ENCODE data around the gene C10orf71. TPM values are rescaled to one million over a fixed set of nuclear protein-coding genes. Genes with fewer than 3 reads are reported as not detected.

Gene C10orf71
- total RNA-seq, 1 donor from 2014 or later, result not detected

GRCh38 chr10:49309691-49310411, 10.9 kb downstream of the C10orf71 start:
- intact Hi-C loops (cut with DNase I), result no loop called here
- Histone ChIP-seq H3K4me3 (peak overlapping the region; percentile 4), H3K27me3 (ENCODE audit: low read depth) (no peaks in the 10 kb centered on the region), H3K27ac (peak overlapping the region; percentile 60), H3K9me3 (no peaks in the 10 kb centered on the region), H3K4me1 (no peaks in the 10 kb centered on the region), H3K36me3 (no peaks in the 10 kb centered on the region)
- ATAC-seq, result peak; percentile 39 to 48
- DNase-seq, result no peak
- TF ChIP-seq, protein P1, sequence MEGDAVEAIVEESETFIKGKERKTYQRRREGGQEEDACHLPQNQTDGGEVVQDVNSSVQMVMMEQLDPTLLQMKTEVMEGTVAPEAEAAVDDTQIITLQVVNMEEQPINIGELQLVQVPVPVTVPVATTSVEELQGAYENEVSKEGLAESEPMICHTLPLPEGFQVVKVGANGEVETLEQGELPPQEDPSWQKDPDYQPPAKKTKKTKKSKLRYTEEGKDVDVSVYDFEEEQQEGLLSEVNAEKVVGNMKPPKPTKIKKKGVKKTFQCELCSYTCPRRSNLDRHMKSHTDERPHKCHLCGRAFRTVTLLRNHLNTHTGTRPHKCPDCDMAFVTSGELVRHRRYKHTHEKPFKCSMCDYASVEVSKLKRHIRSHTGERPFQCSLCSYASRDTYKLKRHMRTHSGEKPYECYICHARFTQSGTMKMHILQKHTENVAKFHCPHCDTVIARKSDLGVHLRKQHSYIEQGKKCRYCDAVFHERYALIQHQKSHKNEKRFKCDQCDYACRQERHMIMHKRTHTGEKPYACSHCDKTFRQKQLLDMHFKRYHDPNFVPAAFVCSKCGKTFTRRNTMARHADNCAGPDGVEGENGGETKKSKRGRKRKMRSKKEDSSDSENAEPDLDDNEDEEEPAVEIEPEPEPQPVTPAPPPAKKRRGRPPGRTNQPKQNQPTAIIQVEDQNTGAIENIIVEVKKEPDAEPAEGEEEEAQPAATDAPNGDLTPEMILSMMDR (IDR thresholded peaks at IDR 0.05), result no peak

DNA sequence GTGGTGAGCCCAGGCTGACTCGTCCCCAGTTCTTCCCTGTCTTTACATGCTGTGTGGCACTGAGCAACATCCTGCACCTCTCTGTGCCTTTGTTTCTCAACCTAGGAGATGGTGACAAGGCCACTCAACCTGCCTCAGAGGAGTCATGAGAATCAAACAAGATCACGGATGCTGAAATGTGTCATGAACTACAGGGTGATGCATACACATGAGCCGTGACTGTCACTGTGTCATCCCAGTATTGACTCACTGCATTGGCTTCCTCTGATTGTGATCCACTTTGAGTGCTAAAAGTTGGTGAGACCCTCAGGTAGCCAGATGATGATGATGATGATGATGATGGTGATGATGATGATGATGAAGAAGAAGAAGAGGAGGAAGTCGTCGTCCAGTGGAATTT, 11.5 kb downstream of the C10orf71 start:
- no peak for DNase-seq
- no peaks in the 10 kb centered on the region for H3K9me3 ChIP-seq
- peak overlapping the region; percentile 60 for H3K27ac ChIP-seq
- intact Hi-C loops (cut with DNase I), result no loop called here
- H3K4me3 ChIP-seq, result peak overlapping the region; percentile 4
- H3K36me3 ChIP-seq, result no peaks in the 10 kb centered on the region
- H3K4me1 ChIP-seq, result no peaks in the 10 kb centered on the region
- TF ChIP-seq, protein P1 (IDR thresholded peaks at IDR 0.05), result no peak
- ATAC-seq, result peak in 1 of 2 donors; percentile 19
- no peaks in the 10 kb centered on the region for H3K27me3 ChIP-seq (ENCODE audit: low read depth)

DNA sequence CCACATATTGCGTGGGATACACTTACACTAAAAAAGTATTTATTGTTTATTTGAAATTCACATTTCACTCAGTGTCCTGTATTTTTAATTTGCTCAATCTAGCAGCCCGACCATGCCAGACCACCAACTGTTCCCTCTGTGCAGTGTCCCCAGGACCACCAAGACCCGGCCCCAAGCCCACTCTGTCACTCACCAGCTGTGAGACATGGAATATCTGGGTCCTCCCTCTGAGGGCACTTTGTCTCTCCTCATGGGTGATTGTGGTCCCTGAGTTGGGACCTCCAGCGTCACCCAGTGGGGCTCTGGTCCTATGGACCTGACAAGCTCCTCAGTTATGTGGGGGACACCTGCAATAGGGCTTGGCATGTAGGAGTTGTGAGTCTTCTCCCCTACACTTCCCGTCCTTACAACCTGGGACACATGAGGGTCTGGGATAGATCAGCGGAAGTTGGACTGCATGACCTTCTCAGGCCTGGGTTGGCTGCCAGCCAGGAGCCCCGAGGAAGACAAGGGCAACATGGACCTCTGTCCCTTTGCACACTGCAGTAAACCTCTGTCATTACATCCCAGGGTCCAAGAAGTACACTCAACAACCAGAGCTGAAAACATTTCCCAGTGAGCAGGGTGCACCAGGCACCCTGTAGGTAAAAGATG, 12.1 kb downstream of the C10orf71 start:
- intact Hi-C loops (cut with DNase I), result no loop called here
- no peaks in the 10 kb centered on the region for H3K9me3 ChIP-seq
- TF ChIP-seq, protein P1 (IDR thresholded peaks at IDR 0.05), result no peak
- H3K4me1 ChIP-seq, result no peaks in the 10 kb centered on the region
- no peak for ATAC-seq
- no peaks in the 10 kb centered on the region for H3K36me3 ChIP-seq
- no peak for DNase-seq
- H3K4me3 ChIP-seq, result no peak overlapping the region
- H3K27ac ChIP-seq, result no peak overlapping the region
- H3K27me3 ChIP-seq (ENCODE audit: low read depth), result no peaks in the 10 kb centered on the region

DNA sequence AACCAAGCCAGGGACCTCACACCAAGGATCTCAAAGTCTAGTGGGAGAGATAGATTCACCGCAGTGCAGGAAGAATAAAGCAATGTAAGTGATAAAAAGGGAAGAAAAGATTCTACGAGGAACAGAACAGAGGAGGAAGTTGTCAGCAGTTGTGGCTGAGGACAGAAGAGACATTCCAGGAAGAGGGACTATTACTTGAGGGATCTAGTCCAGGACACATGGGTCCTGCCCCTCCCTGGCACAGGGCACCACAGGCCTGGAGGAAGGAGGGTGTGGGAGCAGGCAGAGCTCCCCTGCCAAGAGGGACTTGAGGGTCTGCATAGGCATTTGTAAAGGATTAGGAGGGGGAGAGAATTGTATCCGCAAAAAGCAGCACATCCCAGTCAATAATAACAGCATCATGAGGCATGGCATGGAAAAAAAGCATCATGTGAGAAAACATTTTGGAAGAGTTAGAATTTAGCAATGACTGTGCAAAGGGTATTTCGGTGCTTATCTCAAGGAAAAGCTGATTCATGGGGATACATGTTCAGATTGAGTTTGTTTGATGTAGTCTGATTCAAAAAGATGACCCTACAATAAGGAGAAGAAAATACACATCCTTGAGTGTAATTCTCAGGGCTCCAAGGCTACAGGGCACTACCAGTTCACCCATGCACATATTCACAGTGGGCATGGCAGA, 12.7 kb downstream of the C10orf71 start:
- DNase-seq (no peak), ATAC-seq (no peak)
- intact Hi-C loops (cut with DNase I), result no loop called here
- TF ChIP-seq, protein P1 (IDR thresholded peaks at IDR 0.05), result no peak
- H3K4me3 ChIP-seq, result no peak overlapping the region
- no peaks in the 10 kb centered on the region for H3K9me3 ChIP-seq
- no peaks in the 10 kb centered on the region for H3K36me3 ChIP-seq
- H3K27ac ChIP-seq, result no peak overlapping the region
- no peaks in the 10 kb centered on the region for H3K4me1 ChIP-seq
- no peaks in the 10 kb centered on the region for H3K27me3 ChIP-seq (ENCODE audit: low read depth)

DNA sequence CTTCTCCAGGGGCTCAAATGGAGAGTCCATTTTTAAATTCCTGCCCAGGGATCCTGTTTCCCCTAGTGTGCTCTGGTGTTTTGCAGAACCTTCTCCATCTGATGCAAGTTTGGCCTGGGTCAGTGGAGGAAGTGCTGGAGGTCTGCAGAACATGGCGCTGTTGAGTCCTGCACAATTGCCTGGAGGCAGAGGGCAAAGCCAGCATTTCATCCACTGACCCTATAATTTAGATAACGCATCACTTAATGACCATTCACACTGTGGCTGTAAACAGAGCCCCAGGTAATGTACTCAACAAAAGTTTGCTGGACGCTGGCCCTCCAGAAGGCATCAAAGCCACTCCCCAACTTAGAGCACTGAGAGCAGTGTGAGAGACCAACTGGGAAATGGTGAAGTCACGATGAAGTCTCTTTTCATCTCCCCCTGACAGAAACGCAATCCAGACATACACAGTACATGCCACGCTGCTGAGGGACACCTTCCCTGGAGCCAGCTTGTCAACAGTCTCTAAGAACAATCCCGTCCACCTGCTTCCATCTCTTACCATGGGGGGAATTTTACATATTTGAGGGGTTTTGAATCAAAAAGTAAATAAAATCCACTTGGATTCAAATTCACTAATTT, 13.4 kb downstream of the C10orf71 start:
- no peaks in the 10 kb centered on the region for H3K27me3 ChIP-seq (ENCODE audit: low read depth)
- TF ChIP-seq, protein P1 (IDR thresholded peaks at IDR 0.05), result no peak
- H3K9me3 ChIP-seq, result no peaks in the 10 kb centered on the region
- H3K4me1 ChIP-seq, result no peaks in the 10 kb centered on the region
- no peak overlapping the region for H3K27ac ChIP-seq
- H3K4me3 ChIP-seq, result no peak overlapping the region
- ATAC-seq, result no peak
- no peak for DNase-seq
- H3K36me3 ChIP-seq, result no peaks in the 10 kb centered on the region
- intact Hi-C loops (cut with DNase I), result no loop called here
